PFSK-1 (cell line): ENCODE results near the gene ANKMY2.

Source experiments
- POLR2AphosphoS5 ChIP-seq: IDR thresholded peaks from 2 replicates; pipeline ENCODE4 v1.6.1; 2012; ENCODE audit warnings: low read depth, mild to moderate bottlenecking, control low read depth, low read length, moderate library complexity
- REST ChIP-seq, 2 experiments: IDR thresholded peaks; 2 replicates each; pipeline versions ENCODE4 v1.6.1 to v1.8.0; 2011 to 2012; ENCODE audit warnings: low read depth in 2 of 2, low read length in 2 of 2, control low read depth in 1 of 2, inconsistent platforms in 1 of 2, mild to moderate bottlenecking in 1 of 2, moderate library complexity in 1 of 2; ENCODE audit not compliant: insufficient read depth in 1 of 2
- SIN3A ChIP-seq: IDR thresholded peaks from 2 replicates; pipeline ENCODE4 v1.6.1; 2012; ENCODE audit warnings: mild to moderate bottlenecking, low read length, moderate library complexity, borderline replicate concordance; ENCODE audit not compliant: insufficient read depth
- TAF1 ChIP-seq: IDR thresholded peaks from 2 replicates; pipeline ENCODE4 v1.6.1; 2012; ENCODE audit warnings: low read length, control low read depth, borderline replicate concordance; ENCODE audit not compliant: insufficient read depth

GRCh38 chr7:16688249-16688648 lies 42.7 kb upstream of the ANKMY2 start:
- no peak for TF ChIP-seq TAF1
- TF ChIP-seq POLR2AphosphoS5 = no peak
- no peak for TF ChIP-seq REST (IDR thresholded peaks at IDR 0.05; ENCODE audit: insufficient read depth in 1 of 2, low read depth in 2 of 2, low read length in 2 of 2)
- TF ChIP-seq SIN3A = no peak
